ENCODE results near the gene CRHR1.
"Not testable (repeated sequence)": the region's sequence is repeated elsewhere in the genome, so short reads cannot be mapped to it uniquely, and the experiment has no call there.

CRHR1 gene

GRCh38 chr17:45857977-45858708, 74.0 kb downstream of the CRHR1 start:
- Histone ChIP-seq H4K20me1 (ENCODE audit: insufficient read depth, low read length) (no peaks in the 10 kb centered on the region), H3K27me3 (ENCODE audit: insufficient read depth, low read length, poor library complexity) (peaks cover 2% of the 10 kb centered on the region), H2AFZ (ENCODE audit: low read depth, low read length) (no peak overlapping the region), H3K9me3 (ENCODE audit: insufficient read depth, low read length, severe bottlenecking) (no peaks in the 10 kb centered on the region), H3K36me3 (ENCODE audit: insufficient read depth, low read length) (no peaks in the 10 kb centered on the region), H3K27ac (ENCODE audit: low read length) (no peak overlapping the region), H3K4me2 (ENCODE audit: insufficient read depth, low read length) (no peak overlapping the region), H3K9ac (ENCODE audit: low read depth, low read length) (no peak overlapping the region), H3K4me3 (ENCODE audit: low read depth in 1 of 2, low read length in 2 of 2) (no peak overlapping the region), H3K79me2 (ENCODE audit: insufficient read depth, low read length) (no peaks in the 10 kb centered on the region), H3K4me1 (ENCODE audit: insufficient read depth, low read length) (no peaks in the 10 kb centered on the region)
- TF ChIP-seq CTCF (IDR thresholded peaks at IDR 0.05; ENCODE audit: borderline replicate concordance, extremely low read depth, low read length, poor library complexity, severe bottlenecking) (no peak), EZH2 (IDR thresholded peaks at IDR 0.05; ENCODE audit: borderline replicate concordance, low read depth, low read length, severe bottlenecking) (no peak)
- peak; percentile 33 for DNase-seq
- ATAC-seq (ENCODE audit: insufficient read depth, low read depth), result peak; percentile 54; the same call in 2 of the 3 replicates

GRCh38 chr17:45861165-45861564, 77.0 kb downstream of the CRHR1 start:
- Histone ChIP-seq H3K27me3 (ENCODE audit: insufficient read depth, low read length, poor library complexity) (peaks cover 21% of the 10 kb centered on the region), H3K4me2 (ENCODE audit: insufficient read depth, low read length) (no peak overlapping the region), H3K4me3 (ENCODE audit: low read depth in 1 of 2, low read length in 2 of 2) (no peak overlapping the region), H3K36me3 (ENCODE audit: insufficient read depth, low read length) (no peaks in the 10 kb centered on the region), H3K27ac (ENCODE audit: low read length) (no peak overlapping the region), H3K79me2 (ENCODE audit: insufficient read depth, low read length) (no peaks in the 10 kb centered on the region), H3K4me1 (ENCODE audit: insufficient read depth, low read length) (no peaks in the 10 kb centered on the region), H3K9me3 (ENCODE audit: insufficient read depth, low read length, severe bottlenecking) (no peaks in the 10 kb centered on the region), H3K9ac (ENCODE audit: low read depth, low read length) (no peak overlapping the region), H2AFZ (ENCODE audit: low read depth, low read length) (no peak overlapping the region), H4K20me1 (ENCODE audit: insufficient read depth, low read length) (no peaks in the 10 kb centered on the region)
- DNase-seq (no peak), ATAC-seq (ENCODE audit: insufficient read depth, low read depth) (no peak)
- TF ChIP-seq EZH2 (IDR thresholded peaks at IDR 0.05; ENCODE audit: borderline replicate concordance, low read depth, low read length, severe bottlenecking) (no peak), CTCF (IDR thresholded peaks at IDR 0.05; ENCODE audit: borderline replicate concordance, extremely low read depth, low read length, poor library complexity, severe bottlenecking) (no peak)

DNA sequence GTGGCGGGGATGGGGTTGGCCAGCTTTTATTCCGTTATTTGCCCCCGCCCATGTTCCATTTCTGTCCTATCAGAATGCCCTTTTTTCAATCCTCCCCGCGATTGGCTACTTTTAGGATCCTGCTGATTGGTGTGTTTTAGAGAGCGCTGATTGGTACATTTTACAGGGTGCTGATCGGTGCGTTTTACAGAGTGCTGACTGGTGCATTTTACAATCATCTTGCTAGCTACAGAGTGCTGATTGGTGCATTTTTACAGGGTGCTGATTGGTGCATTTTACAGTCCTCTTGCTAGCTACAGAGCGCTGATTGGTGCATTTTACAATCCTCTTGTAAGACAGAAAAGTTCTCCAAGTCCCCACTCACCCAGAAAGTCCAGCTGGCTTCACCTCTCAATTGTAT, 78.0 kb downstream of the CRHR1 start:
- H3K9ac ChIP-seq (ENCODE audit: low read depth, low read length); ATAC-seq (ENCODE audit: insufficient read depth, low read depth); H3K79me2 ChIP-seq (ENCODE audit: insufficient read depth, low read length); H3K36me3 ChIP-seq (ENCODE audit: insufficient read depth, low read length); H3K4me3 ChIP-seq (ENCODE audit: low read depth in 1 of 2, low read length in 2 of 2); H3K4me2 ChIP-seq (ENCODE audit: insufficient read depth, low read length); H3K27ac ChIP-seq (ENCODE audit: low read length); H2AFZ ChIP-seq (ENCODE audit: low read depth, low read length); H3K9me3 ChIP-seq (ENCODE audit: insufficient read depth, low read length, severe bottlenecking); DNase-seq; H3K4me1 ChIP-seq (ENCODE audit: insufficient read depth, low read length); H4K20me1 ChIP-seq (ENCODE audit: insufficient read depth, low read length): not testable (repeated sequence)
- peaks cover 21% of the 10 kb centered on the region for H3K27me3 ChIP-seq (ENCODE audit: insufficient read depth, low read length, poor library complexity)

DNA sequence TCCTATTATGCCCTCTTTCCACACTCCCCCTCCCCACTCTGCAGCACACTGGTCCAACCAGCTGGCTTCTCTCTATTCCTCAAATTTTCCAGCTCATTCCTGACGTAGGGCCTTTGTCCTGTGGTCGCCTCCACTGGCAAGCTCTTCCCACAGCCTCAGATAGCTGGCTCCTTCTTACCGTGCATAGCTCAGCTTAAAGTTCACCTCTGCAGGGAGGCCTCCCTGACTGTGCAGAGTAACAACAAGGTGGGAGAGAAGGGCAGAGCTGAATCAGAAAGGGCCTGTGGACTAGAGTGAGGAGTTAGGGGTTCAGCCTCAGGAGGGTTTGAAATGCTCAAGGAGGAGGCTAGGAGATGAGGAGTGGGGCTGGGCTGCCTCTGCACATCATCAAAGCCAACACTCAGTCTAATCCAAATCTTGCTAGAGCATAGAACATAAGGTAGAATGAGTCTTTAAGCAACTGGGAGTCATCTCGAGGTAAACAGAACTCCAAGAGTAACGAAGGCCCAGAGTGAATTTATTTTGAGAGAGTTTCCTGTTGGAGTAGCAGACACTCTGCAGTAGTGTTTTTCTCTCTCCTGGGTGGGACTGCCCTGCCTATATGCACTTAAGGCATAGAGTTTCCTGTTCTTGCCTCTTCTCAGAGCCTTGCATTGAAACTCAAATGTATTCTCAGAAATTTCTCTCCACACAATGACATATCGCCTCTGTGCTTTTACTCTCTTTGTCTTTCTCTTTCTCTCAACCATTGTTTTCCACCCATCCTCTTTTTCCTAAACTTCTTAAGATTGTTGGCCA, 79.9 kb downstream of the CRHR1 start:
- no peak for ATAC-seq (ENCODE audit: insufficient read depth, low read depth)

More for the DNA sequence above, 79.9 kb downstream of the CRHR1 start:
- Histone ChIP-seq H3K9ac (ENCODE audit: low read depth, low read length) (no peak overlapping the region), H3K27ac (ENCODE audit: low read length) (no peak overlapping the region), H4K20me1 (ENCODE audit: insufficient read depth, low read length) (no peaks in the 10 kb centered on the region), H3K4me1 (ENCODE audit: insufficient read depth, low read length) (no peaks in the 10 kb centered on the region), H3K36me3 (ENCODE audit: insufficient read depth, low read length) (no peaks in the 10 kb centered on the region), H2AFZ (ENCODE audit: low read depth, low read length) (no peak overlapping the region), H3K9me3 (ENCODE audit: insufficient read depth, low read length, severe bottlenecking) (no peaks in the 10 kb centered on the region), H3K79me2 (ENCODE audit: insufficient read depth, low read length) (no peaks in the 10 kb centered on the region), H3K4me3 (ENCODE audit: low read depth in 1 of 2, low read length in 2 of 2) (no peak overlapping the region), H3K4me2 (ENCODE audit: insufficient read depth, low read length) (no peak overlapping the region), H3K27me3 (ENCODE audit: insufficient read depth, low read length, poor library complexity) (peaks cover 27% of the 10 kb centered on the region)
- no peak for DNase-seq
- TF ChIP-seq EZH2 (IDR thresholded peaks at IDR 0.05; ENCODE audit: borderline replicate concordance, low read depth, low read length, severe bottlenecking), result no peak
- TF ChIP-seq CTCF (IDR thresholded peaks at IDR 0.05; ENCODE audit: borderline replicate concordance, extremely low read depth, low read length, poor library complexity, severe bottlenecking), result no peak
